GM21447 (cell line): ENCODE measurements around the gene OSTC.
A peak's percentile ranks its signal among the peaks of the same experiment; 100 is the strongest.

ENCODE experiments used
- ATAC-seq: cut with Tn5 transposase; IDR thresholded peaks from one replicate; pipeline ENCODE4 v1.9.1; 2021; ENCODE audit not compliant: unreplicated experiment

The OSTC gene

DNA sequence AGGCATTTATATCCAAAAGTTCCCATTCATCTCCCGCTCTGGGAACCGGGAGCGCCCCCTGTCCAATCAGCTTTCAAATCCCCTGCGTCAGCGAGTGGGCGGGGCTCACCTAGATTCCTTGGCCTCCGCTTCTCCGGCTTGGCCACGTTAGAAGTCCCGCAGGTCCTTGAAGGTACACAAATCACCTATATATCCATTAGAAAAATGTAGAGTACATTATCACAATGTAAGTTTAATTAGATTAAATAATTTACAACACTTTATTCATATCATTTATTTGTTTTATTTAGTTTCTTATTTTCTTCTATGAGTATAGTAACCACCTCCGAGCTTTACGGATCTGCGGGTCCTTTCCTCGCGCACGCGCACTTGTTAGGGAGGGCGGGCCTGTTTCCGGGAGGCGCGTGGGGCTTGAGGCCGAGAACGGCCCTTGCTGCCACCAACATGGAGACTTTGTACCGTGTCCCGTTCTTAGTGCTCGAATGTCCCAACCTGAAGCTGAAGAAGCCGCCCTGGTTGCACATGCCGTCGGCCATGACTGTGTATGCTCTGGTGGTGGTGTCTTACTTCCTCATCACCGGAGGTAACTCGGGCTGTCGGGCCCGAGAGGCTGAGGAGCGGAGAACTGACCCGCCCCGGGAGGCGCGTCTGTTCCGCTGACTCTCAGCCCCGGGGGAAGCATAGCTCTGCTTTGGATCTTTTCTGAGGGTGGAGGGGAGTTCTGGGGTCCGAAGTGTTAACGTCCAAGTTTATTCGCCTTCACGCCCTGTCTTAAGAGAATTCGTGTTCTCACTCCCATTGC, at the start of gene OSTC:
TSS of gene OSTC (plus strand) at position 388 of the 802 bp plus-strand sequence. CDS start at position 445, 57 bp downstream.
- peak; percentile 93 for ATAC-seq

DNA sequence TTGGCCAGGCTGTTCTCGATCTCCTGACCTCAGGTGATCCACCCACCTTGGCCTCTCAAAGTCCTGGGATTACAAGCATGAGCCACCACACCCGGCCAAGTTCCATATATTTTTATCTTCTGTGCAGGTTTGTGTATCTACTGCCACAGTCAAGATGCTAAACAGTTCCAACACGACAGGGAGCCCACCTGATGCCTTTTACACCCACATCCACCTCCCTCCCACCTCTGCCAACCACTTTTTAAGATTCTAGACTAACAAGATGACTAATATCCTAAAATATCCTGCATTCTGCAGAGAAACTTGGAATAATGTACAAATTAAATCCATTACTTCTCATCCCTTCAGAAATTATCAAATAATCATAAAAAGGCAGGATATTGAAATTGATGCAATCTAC, 49.3 kb upstream of the OSTC start:
- no peak for ATAC-seq

DNA sequence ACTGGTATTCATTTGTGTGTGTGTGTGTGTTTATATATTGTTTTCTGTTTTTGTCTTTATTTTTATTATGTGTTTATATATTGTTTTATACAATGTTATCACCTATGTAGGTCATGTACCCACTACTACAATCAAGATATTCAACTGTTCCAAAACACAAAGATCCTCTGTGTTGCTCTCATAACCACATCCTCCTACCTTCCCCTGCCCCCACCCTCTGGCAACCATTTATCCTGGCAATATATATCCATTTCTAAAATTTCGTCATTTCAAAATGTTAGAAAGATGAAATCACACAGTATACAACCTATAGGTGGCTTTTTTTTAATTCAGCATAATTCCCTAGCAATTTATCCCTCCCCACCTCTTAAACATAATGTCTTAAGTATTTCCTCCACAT, 48.9 kb upstream of the OSTC start:
- no peak for ATAC-seq

DNA sequence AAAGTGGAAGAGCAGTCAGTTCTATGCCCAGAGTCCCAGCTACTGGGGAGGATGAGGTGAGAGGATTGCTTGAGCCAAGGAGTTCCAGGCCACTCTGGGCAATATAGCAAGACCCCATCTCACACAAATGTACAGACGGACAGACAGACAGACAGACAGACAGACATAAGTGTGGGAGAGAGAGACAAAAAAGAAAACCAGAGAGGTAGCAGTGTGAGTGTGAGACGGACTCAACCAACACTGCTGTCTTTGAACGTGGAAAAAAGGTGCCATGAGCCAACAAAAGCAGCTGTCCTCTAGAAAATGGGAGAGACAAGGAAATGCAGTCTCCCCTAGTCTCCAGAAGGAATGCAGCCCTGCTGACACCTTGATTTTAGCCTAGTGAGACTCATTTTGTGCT, 48.2 kb upstream of the OSTC start:
- no peak for ATAC-seq

DNA sequence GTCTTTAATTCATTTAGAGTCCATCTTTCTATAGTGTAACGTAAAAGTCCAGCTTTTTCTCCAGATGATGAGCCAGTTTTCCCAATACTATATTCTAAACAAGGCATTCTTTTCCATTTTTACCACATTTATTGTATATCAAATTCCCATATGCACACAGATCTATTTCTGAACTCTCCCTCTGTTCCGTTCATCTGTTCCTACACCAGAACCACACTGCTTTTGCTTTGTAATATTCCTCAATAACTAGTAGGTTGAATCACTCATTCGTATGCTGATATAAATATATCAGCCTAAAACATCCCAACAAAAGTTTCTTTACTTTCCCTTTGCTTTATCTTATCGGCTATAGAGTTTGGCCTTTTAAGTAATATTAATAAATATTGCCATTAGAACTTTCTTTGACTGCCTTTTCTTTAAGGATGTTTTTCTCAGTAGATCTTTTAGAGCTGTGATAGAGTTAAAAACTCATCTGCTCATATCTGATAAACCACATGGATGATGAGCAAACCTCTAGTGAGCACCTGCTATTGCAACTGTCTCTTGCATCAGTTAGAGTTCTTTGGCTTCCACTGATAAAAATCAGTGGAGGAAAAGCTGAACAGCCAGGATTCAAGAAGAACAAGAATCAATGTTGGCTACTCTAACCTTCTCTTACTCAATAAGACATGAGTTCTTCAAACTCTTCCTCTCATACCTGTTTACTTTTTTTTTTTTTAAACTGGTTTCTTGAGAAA, 43.2 kb upstream of the OSTC start:
- ATAC-seq = no peak

DNA sequence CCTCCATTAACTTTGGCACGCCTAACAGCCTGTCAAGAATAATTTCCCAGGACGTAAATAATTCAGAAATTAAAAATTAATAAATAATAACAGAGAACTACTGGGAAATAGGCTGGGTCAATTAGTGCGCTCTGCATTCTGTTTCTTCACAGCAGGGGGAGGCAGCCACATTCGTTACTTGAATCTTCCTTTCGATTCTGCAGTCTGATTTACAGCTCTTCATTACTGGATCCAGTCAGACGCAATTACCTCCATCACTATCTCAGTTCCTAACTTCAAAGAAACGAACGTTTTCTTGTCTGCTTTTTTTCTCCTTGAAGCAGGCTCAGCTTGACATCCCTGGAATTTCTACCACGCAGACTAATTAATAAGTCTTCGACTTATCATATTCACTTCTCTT, 39.0 kb upstream of the OSTC start:
- no peak for ATAC-seq

DNA sequence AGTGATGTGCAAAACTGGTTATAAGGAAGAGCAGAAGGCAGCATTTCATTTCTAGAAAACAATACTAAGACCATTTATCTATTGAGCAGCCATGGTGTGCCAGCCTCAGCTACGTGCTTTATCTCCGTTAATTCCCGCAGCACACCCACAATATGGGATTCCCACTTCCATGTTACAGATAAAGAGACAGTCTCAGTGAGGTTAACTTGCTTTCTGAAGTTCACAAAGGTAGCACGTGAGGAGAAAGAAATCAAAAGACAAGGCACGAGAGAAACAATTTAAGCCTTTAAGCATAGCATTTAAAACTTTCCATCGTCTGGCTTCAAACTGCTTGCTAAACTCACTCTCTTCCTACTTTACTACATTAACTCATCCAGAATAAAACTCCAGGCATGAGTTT, 38.0 kb upstream of the OSTC start:
- no peak for ATAC-seq

DNA sequence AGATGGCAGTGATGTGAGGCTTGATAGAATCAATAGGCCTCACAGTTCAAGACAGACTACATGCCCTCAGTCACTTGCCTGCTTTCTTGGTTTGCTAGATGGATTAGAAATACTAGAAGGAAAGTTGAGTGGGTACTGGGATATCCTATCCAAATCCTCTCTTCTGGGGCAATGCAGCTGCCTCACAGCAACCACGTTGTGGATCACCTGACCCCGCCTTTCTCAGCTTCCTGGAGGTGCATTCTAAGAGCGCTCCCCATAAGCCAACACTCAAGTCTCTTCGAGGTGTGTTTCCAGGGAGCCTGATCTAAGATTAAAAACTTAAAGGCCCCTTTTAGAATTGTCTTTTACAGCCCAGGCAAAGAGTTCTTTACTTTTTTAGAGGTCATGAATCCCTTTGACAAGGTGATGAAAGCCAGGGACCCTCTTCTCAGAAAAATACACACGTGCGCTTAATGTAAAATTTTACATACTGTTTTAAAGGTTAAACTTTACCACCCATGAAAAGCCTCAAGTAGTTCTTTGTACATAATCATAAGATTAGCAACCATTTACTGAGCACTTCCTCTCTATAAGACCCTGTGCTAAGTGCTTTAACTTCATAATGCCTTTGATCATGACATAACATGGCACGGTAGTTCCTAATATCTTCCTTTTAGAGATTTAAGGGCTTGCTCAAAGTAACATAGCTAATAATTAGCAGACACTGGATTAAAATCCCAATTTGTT, 30.9 kb upstream of the OSTC start:
- ATAC-seq = peak; percentile 7

DNA sequence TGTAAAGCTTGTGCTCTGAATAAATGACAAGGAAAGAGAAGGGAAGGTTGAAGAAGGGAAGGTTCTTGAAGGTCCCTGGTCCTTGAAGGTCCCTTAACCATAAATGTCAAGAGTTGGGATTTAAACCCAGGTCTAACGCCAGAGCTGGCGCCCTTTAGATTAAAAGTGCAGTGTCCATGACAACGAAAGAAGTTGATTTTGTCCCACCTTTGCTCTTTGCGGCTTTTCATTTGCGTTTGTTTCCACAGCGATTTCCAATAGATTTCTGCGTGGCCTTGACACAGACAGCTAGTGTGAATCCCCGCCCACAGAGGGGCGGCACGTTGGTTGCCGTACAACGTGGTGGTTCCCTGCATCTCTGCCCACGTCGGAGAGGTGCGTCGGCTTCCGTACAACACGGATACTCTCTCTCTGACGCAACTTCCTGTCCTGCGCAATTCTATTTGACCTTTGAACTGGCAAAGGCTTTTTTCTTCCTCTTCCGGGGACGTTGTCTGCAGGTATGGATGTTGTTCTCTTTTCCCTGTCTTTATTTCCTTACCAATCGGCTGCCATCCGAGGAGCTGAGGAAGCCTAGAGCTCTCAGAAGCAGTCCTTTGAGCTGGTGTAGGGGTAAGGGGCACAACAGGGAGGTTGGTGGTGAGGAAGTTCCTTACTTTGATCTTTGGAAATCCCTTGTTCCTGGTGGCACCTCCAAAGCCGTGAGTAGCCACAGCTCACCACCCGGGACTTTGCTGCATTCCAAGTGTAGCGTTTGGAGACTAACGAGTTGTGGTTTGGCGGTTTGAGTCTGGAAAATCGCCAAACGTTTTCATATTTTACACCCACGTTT, 30.1 kb upstream of the OSTC start, which contains the start of gene RPL34:
TSS of gene RPL34 (plus strand) at position 476 of the 832 bp plus-strand sequence. CDS start 1,384 bp downstream, outside the sequence.
- ATAC-seq = peak; percentile 100

DNA sequence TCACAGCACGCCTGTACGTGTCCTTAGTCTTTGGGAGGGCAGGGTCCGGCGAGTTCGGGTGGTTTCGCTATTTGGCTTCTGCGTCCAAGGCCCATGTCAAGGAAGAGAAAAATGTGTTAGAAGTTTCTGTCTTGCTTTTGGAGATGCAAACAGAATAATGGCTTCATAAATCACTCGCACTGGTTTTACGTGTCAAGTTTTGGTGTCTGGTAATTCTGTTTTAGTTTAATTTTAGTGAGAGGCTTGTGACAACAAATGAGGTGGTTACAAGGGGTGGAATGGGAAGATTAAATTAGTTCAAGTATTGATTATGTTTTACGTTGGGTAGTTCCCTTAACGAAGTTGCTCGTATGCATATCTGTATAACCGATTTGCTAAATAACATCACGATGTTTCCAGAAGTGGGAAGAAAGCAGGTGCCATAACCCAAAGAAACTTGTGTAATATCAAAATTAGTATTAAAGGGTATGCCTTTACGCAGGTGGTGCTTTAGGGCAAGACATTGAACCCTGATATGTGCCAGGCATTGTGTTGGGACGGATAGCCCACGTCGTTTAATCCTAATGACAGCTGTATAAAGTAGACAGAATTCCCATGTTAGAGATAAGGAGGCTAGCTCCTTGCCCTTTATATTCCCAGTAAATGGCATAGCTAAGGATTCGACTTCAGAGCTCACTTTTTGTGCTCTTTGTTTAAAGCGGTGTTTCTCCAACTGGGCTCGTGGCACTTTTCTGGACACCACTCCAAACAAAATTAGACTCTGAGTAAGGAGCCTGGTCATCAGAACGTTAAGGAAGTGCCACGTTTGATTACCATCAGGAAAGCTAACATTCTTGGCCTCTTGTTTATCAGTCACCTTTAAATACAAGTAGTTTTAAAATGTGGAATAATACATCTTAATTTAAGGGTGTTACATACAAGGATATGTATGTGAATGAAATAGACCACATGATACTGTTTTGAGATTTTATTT, 29.2 kb upstream of the OSTC start:
- no peak for ATAC-seq

DNA sequence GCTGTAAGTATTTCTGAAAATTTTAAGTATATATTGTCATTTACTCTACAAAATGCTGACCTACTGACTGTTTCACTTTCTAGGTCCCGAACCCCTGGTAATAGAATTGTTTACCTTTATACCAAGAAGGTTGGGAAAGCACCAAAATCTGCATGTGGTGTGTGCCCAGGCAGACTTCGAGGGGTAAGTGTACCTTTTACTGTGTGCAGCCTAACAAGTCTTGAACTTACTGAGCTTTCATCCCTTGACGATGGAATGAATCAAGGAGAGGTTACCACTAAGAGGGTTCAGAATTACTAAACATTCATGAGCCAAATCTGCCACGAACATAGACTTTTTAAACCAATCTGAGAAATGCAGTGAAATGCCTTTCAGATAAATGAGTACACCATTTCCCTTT, 28.4 kb upstream of the OSTC start:
- ATAC-seq = no peak

DNA sequence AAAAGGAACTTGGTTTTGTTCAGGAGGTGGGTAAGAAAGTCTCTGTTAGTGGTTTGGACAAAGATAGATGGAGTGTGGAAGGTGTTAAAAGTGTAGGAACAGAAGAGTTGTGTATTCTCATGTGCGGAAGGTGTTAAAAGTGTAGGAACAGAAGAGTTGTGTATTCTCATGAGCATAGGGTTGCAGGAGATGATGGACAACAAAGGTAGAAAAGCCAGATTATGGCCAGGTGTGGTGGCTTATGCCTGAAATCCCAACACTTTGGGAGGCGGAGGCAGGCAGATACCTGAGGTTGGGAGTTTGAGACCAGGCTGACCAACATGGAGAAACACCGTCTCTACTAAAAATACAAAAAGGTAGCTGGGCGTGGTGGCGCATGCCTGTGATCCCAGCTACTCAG, 27.6 kb upstream of the OSTC start:
- ATAC-seq = no peak

DNA sequence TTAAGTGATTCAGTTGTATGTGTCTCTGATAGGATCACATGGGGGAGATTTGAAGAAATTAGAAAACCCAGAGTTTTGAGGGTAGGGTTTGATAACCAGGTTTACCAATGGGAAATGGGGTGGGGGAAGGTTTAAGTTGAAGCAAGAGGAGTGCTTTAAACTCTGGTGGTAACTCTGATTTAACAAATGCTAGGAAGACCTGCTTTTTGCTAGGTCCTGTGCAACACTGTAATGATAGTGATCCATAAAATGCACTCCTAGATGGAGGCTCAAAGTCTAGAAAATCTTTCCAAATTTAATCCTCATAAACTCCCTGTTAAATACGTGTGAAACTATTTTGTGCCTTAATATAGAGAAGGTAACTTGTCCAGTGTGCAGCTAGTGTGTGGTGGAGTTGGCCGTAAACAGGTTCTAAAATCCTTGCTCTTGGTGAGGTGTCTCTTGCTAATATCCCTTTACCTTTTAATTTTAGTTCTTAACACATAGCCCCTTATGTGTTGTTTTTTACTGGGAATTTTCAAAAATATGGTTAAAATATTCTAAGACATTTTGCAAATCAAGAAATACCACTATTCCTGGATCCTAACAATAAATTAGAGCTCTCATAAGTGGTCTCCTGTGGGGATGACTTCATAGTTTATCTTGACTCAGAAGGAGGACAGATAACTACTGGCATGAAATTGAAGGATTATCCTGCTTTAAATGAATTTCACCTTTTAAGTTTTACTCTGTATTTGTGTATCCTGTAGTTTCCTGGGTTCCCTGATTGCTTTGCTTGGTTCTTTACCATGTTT, 25.9 kb upstream of the OSTC start:
- ATAC-seq = no peak

DNA sequence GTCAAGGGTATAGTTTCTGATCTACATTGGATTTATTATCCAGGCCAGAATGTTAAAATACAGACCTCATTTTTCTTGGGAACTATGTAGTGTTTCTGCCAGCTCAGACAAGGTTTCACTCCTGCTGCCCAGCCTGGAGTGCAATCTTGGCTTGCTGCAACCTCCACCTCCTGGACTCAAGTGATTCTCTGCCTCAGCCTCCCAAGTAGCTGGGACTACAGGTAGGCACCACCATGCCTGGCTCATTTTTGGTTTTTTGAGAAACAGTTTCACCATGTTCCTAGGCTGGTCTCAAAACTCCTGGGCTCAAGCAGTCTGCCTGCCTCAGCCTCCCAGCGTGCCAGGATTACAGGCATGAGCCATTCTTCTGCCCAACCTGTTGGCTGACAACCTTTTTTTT, 24.3 kb upstream of the OSTC start:
- no peak for ATAC-seq

DNA sequence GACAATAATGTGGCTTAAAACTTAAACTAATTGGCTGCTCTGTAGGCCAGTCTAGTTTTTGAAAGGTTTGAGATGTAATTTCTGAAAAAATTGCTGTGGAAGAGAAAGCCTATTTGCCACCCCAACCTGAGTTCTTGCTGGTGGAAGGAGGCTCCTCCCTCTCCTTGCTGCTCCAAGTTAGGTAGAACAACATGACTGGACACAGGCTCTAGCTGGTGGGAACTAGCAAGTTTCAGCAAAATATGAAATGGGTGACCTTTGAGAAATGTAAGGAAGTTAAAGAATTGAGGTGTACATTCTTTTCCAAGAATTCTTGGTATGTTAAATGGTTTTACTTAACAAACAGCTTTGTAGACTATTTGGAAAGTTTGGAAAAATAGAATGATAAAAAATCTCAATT, 22.0 kb upstream of the OSTC start:
- no peak for ATAC-seq

DNA sequence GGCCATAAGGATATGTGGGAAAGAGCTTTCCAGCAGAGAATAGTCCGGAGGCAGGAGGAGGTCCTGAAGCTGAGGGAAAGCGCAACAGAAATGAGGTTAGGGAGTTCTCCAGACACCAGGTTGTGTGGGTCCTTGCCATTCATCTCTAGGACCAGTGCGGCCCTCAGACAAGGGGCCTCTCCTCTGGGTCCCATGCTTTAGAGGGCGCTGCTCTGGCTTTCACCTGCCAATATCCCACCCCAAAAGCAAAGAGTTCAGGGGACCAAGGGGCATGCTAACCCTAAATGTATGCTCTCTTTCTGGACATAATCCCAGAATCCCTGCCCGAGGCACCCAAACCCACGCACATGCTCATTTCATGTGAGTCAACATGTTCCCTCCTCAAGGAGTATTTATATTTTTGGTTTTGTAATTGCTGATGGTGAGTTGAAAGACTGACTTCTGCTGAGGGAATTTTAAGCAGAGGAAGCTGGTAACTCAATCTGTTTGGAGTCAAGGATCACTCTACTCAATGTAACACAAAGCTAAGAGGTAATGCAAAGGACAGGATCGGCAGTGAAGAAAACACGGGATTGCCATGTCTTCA, 15.2 kb upstream of the OSTC start:
- no peak for ATAC-seq

DNA sequence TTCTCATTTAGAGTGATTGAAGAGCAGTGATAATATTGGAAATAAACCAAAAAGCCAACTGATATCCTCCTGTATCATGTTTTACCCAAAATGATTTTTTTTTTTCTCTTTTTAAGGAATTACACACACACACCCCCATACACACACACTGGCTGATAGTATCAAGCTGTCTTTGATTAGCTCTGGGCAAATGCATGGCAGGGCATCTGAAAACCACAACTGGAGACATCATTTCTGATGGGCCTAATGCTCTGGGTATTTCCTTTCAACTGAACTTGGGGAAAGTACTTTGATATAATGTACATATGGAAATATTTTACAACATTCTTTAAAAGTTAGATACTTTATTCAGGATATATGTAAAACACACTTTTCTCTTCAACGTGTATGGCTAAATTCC, 14.2 kb upstream of the OSTC start:
- no peak for ATAC-seq

DNA sequence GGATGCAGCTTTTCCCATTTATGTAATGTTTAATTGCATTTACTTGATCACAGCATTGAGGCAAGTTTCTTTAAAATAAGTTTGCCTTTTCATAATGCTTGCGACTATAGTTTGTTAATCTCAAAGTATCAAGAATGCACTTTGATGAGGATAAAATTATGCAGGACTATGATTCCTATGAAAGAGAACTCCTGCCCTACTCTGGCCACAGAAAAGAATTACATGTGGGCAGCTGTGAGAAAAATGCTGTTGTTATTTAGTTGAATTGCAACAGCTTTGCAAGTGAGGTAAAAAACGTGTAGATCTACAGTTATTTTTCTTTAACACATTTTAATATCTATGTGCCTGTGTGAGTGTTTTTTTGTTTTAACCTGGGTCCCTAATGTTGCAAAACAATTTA, 12.5 kb upstream of the OSTC start:
- ATAC-seq = no peak
